HCT116 (cell line): Measurements from ENCODE around the gene HSD17B13.

Source experiments
- EZH2 ChIP-seq: fragments of 200-600 bp; sonication (generic); IDR thresholded peaks from 2 replicates; pipeline ENCODE4 v1.6.1; 2017; ENCODE audit warnings: antibody characterized with exemption, mixed run types
- TF ChIP-seq, protein P1 (sequence below), 3 experiments: fragments of 200-600 bp in 1 of 3; sonication (generic) in 1 of 3; IDR thresholded peaks in 2 of 3; conservative IDR thresholded peaks in 1 of 3; 2 replicates each; pipeline ENCODE4 v1.5.1; 2012 to 2017; ENCODE audit warnings: low read depth in 2 of 3, low read length in 2 of 3, antibody characterized with exemption in 1 of 3, borderline replicate concordance in 1 of 3, control low read depth in 1 of 3, mild to moderate bottlenecking in 1 of 3, mixed read lengths in 1 of 3, mixed run types in 1 of 3, moderate library complexity in 1 of 3; ENCODE audit not compliant: insufficient read depth in 1 of 3

DNA sequence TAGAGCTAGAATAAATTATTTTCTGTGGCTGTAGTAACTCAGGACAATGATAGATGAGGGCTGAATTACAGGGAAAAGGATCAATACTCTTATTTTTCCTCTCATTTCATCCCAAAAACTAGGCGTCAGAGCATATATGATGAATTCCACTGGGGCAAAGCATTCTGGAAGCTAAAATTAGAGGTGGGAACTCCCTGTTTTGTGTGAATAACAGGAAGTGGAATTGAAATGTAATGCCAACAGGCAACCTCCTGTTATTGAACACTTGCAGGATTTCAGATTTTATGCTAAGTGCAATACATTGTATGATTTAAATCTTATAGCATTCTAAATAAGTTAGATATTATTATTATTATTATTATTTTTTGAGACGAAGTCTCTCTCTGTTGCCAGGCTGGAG is 47.4 kb upstream of the HSD17B13 start:
- TF ChIP-seq, protein P1, sequence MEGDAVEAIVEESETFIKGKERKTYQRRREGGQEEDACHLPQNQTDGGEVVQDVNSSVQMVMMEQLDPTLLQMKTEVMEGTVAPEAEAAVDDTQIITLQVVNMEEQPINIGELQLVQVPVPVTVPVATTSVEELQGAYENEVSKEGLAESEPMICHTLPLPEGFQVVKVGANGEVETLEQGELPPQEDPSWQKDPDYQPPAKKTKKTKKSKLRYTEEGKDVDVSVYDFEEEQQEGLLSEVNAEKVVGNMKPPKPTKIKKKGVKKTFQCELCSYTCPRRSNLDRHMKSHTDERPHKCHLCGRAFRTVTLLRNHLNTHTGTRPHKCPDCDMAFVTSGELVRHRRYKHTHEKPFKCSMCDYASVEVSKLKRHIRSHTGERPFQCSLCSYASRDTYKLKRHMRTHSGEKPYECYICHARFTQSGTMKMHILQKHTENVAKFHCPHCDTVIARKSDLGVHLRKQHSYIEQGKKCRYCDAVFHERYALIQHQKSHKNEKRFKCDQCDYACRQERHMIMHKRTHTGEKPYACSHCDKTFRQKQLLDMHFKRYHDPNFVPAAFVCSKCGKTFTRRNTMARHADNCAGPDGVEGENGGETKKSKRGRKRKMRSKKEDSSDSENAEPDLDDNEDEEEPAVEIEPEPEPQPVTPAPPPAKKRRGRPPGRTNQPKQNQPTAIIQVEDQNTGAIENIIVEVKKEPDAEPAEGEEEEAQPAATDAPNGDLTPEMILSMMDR (IDR thresholded peaks at IDR 0.05 in 2 of 3, conservative IDR thresholded peaks at IDR 0.05 in 1 of 3; ENCODE audit: borderline replicate concordance in 1 of 3, insufficient read depth in 1 of 3, low read depth in 2 of 3, low read length in 2 of 3) = no peak
- no peak for TF ChIP-seq EZH2
